Measurements from ENCODE around the gene ADCK2.
"Not testable (repeated sequence)": the region's sequence is repeated elsewhere in the genome, so short reads cannot be mapped to it uniquely, and the experiment has no call there.

The ADCK2 gene

GRCh38 chr7:140656548-140657515, 15.9 kb upstream of the ADCK2 start:
- TF ChIP-seq CTCF (IDR thresholded peaks at IDR 0.05; ENCODE audit: borderline replicate concordance, insufficient read depth, low read depth, low read length), result no peak
- H3K4me3 ChIP-seq (ENCODE audit: low read depth, low read length), result no peak overlapping the region

- TF ChIP-seq CTCF (IDR thresholded peaks at IDR 0.05; ENCODE audit: borderline replicate concordance, insufficient read depth, low read depth, low read length), result no peak
- no peak overlapping the region for H3K4me3 ChIP-seq (ENCODE audit: low read depth, low read length)
Measured at GRCh38 chr7:140657891-140658290, 14.9 kb upstream of the ADCK2 start.

- H3K4me3 ChIP-seq (ENCODE audit: low read depth, low read length), result no peak overlapping the region
- no peak for TF ChIP-seq CTCF (IDR thresholded peaks at IDR 0.05; ENCODE audit: borderline replicate concordance, insufficient read depth, low read depth, low read length)
Measured at GRCh38 chr7:140659856-140660255, 12.9 kb upstream of the ADCK2 start.

- no peak overlapping the region for H3K4me3 ChIP-seq (ENCODE audit: low read depth, low read length)
Measured at GRCh38 chr7:140661124-140661523, 11.6 kb upstream of the ADCK2 start.

GRCh38 chr7:140662938-140663337, 9.8 kb upstream of the ADCK2 start:
- not testable (repeated sequence) for H3K4me3 ChIP-seq (ENCODE audit: low read depth, low read length)

More at GRCh38 chr7:140661124-140661523, 11.6 kb upstream of the ADCK2 start:
- no peak for TF ChIP-seq CTCF (IDR thresholded peaks at IDR 0.05; ENCODE audit: borderline replicate concordance, insufficient read depth, low read depth, low read length)

GRCh38 chr7:140667476-140667875, 5.3 kb upstream of the ADCK2 start:
- no peak overlapping the region for H3K4me3 ChIP-seq (ENCODE audit: low read depth, low read length)
- no peak for TF ChIP-seq CTCF (IDR thresholded peaks at IDR 0.05; ENCODE audit: borderline replicate concordance, insufficient read depth, low read depth, low read length)

- no peak for TF ChIP-seq CTCF (IDR thresholded peaks at IDR 0.05; ENCODE audit: borderline replicate concordance, insufficient read depth, low read depth, low read length)
- H3K4me3 ChIP-seq (ENCODE audit: low read depth, low read length), result no peak overlapping the region
Measured at GRCh38 chr7:140668641-140669040, 4.1 kb upstream of the ADCK2 start.
